Endodermal cell (in vitro differentiated cells): ENCODE data around the gene CCDC9. TPM values are rescaled to one million over a fixed set of nuclear protein-coding genes. Genes with fewer than 3 reads are reported as not detected.

ENCODE experiments used
- DNase-seq: peaks from one replicate; pipeline ENCODE4 v3.0.0-alpha.2; 2017
- H3K27ac ChIP-seq: 2 replicates; pipeline ENCODE4 v1.5.1; 2013; ENCODE audit warnings: mild to moderate bottlenecking, low read depth, low read length, moderate library complexity
- H3K27me3 ChIP-seq: 2 replicates; pipeline ENCODE4 v1.6.1; 2013; ENCODE audit warnings: mild to moderate bottlenecking, low read length, moderate library complexity; ENCODE audit not compliant: insufficient read depth, control insufficient read depth, poor library complexity, severe bottlenecking
- H3K36me3 ChIP-seq: 2 replicates; pipeline ENCODE4 v1.7.0; 2013; ENCODE audit warnings: mild to moderate bottlenecking, low read length, moderate library complexity; ENCODE audit not compliant: control insufficient read depth, insufficient read depth
- H3K4me1 ChIP-seq: one replicate; pipeline ENCODE4 v1.7.0; 2013; ENCODE audit warnings: low read length; ENCODE audit not compliant: control insufficient read depth, insufficient read depth
- H3K4me3 ChIP-seq: 2 replicates; pipeline ENCODE4 v1.5.1; 2013; ENCODE audit warnings: mild to moderate bottlenecking, low read length, moderate library complexity
- H3K9ac ChIP-seq: 2 replicates; pipeline ENCODE4 v1.6.1; 2013; ENCODE audit warnings: mild to moderate bottlenecking, low read length, moderate library complexity; ENCODE audit not compliant: poor library complexity, severe bottlenecking; ENCODE audit errors: extremely low read depth
- H3K9me3 ChIP-seq: 2 replicates; pipeline ENCODE4 v1.6.1; 2013; ENCODE audit warnings: mild to moderate bottlenecking, low read length, moderate library complexity; ENCODE audit not compliant: control insufficient read depth
- H3K27ac Mint-ChIP-seq: 2 replicates; pipeline ENCODE4 v1.8.0; 2020; ENCODE audit warnings: mixed read lengths
- H3K27me3 Mint-ChIP-seq: 2 replicates; pipeline ENCODE4 v1.8.0; 2021; ENCODE audit warnings: mild to moderate bottlenecking, mixed read lengths; ENCODE audit not compliant: insufficient read depth
- H3K36me3 Mint-ChIP-seq: 2 replicates; pipeline ENCODE4 v1.8.0; 2020; ENCODE audit warnings: low read depth, mixed read lengths
- H3K4me1 Mint-ChIP-seq: 2 replicates; pipeline ENCODE4 v1.8.0; 2020; ENCODE audit warnings: mixed read lengths
- H3K4me3 Mint-ChIP-seq: 2 replicates; pipeline ENCODE4 v1.8.0; 2020; ENCODE audit warnings: mild to moderate bottlenecking, moderate library complexity, mixed read lengths
- H3K9me3 Mint-ChIP-seq: 2 replicates; pipeline ENCODE4 v1.8.0; 2020; ENCODE audit warnings: mild to moderate bottlenecking, mixed read lengths
- CTCF ChIP-seq: fragments of 200-600 bp; sonication (generic); conservative IDR thresholded peaks from 2 replicates; pipeline ENCODE4 v1.5.0; 2021; ENCODE audit warnings: antibody characterized with exemption, mild to moderate bottlenecking
- WGBS, 2 experiments: methylation state at CpG; one replicate each; pipeline versions ENCODE4 v1.1.5 to v1.1.7; 2013; ENCODE audit warnings: missing lambda C conversion rate in 2 of 2, mixed read lengths in 1 of 2; ENCODE audit not compliant: insufficient coverage in 1 of 2, insufficient read length in 1 of 2; 5-methylcytosine and 5-hydroxymethylcytosine counted together
- total RNA-seq, 2 donors: library from RNA; stranded (reverse); fragmentation: NEBNext Ultra II Directional in 1 of 2; extraction: Animal tissue kit (Norgen Biotek cat#: 25700) in 1 of 2; gene quantifications; 2 replicates in 1 of 2; 3 replicates in 1 of 2; pipeline ENCODE4 v1.2.1, GENCODE V29; 2021

The CCDC9 gene
- total RNA-seq, 2 donors from 2014 or later: 33.8 to 46.2 TPM

DNA sequence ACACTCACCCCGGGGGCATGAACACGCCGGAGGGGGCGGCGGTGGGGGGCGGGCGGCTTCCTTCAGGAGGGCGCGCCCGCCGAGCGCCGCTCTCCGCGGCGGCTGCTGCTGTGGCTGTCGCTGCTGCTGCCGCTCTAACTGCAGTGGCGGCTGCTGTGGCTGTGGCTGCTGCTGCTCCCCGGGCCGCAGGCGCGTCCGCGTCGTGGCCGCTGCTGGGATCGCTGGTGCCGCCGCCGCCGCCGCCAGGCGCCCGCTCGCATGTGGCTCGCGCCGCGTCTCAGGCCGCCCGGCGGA is 25.5 kb upstream of the CCDC9 start, which contains the start of gene BBC3:
BBC3 (minus strand) TSS at position 279 of the 294 bp plus-strand sequence. CDS start 2,768 bp downstream, outside the sequence.
- Mint-ChIP-seq H3K4me3 (no peak within 1 kb of the TSS), H3K27ac (peak within 1 kb of the TSS; percentile 84), H3K27me3 (peaks cover 7% of the 10 kb centered on the region), H3K9me3 (no peaks in the 10 kb centered on the region), H3K36me3 (no peaks in the 10 kb centered on the region), H3K4me1 (peaks cover 9% of the 10 kb centered on the region)
- DNase-seq: no peak
- TF ChIP-seq CTCF: no peak
- Histone ChIP-seq H3K4me3 (peak within 1 kb of the TSS; percentile 95), H3K27ac (peak within 1 kb of the TSS; percentile 80), H3K4me1 (peaks cover 12% of the 10 kb centered on the region), H3K27me3 (no peaks in the 10 kb centered on the region), H3K9ac (peak within 1 kb of the TSS; percentile 83), H3K9me3 (no peaks in the 10 kb centered on the region), H3K36me3 (no peaks in the 10 kb centered on the region)
- WGBS, 2 experiments: 0% methylated on average over 25 to 43 of the region's 43 CpGs

DNA sequence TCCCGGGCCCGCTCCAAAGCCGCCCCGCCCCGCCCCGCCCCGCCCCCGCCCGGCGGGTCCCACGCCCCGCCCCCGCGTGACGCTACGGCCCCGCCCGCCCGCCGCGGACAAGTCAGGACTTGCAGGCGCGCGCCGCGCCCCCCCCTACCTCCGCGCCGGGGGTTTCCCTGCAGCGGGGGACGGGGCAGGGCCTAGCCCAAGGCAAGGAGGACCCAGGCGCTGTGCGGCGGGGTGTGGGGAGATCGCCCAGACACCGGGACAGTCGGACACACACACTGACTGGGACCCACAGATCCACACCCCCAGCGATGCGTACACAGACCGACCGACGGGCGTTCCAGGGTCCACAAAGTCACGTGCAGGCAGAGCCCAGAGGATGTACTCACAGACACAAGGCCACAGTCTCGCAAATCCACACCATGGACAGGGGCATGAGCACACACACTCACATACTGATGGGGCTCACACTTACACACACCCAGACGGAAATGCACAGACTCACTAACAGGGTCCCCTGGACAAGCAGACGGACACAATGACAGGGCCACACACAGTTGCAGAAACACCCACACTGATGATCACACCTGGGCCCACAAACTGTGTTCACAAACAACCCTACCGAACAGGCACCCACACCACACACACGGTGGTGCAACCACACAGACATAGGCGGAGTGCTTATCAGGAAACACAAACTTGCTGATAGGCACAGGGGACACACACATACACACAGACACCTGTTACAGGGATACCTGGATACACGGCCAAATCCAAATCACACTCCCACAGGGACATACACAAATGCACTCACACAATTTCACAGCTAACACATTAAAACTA is 24.9 kb upstream of the CCDC9 start:
- no peaks in the 10 kb centered on the region for H3K36me3 Mint-ChIP-seq
- H3K4me3 ChIP-seq: peak overlapping the region; percentile 78
- peak overlapping the region; percentile 56 for H3K9ac ChIP-seq
- H3K27ac Mint-ChIP-seq: peak overlapping the region; percentile 84
- H3K4me1 ChIP-seq: peaks cover 12% of the 10 kb centered on the region
- H3K27ac ChIP-seq: peak overlapping the region; percentile 79
- H3K27me3 Mint-ChIP-seq: peaks cover 11% of the 10 kb centered on the region
- H3K36me3 ChIP-seq: no peaks in the 10 kb centered on the region
- H3K4me1 Mint-ChIP-seq: peaks cover 9% of the 10 kb centered on the region
- no peak for TF ChIP-seq CTCF
- H3K27me3 ChIP-seq: no peaks in the 10 kb centered on the region
- WGBS, 2 experiments: 13 to 14% methylated on average over 12 to 50 of the region's 51 CpGs
- H3K4me3 Mint-ChIP-seq: no peak overlapping the region
- H3K9me3 ChIP-seq: no peaks in the 10 kb centered on the region
- peak; percentile 95 for DNase-seq
- H3K9me3 Mint-ChIP-seq: no peaks in the 10 kb centered on the region

- Histone ChIP-seq H3K36me3 (no peaks in the 10 kb centered on the region), H3K27ac (no peak overlapping the region), H3K9ac (no peak overlapping the region), H3K9me3 (no peaks in the 10 kb centered on the region), H3K4me1 (peaks cover 5% of the 10 kb centered on the region), H3K4me3 (no peak overlapping the region), H3K27me3 (no peaks in the 10 kb centered on the region)
- TF ChIP-seq CTCF: no peak
- H3K4me3 Mint-ChIP-seq: no peak overlapping the region
- peak overlapping the region; percentile 27 for H3K27ac Mint-ChIP-seq
- no peaks in the 10 kb centered on the region for H3K36me3 Mint-ChIP-seq
- no peaks in the 10 kb centered on the region for H3K9me3 Mint-ChIP-seq
- WGBS, 2 experiments: 84 to 85% methylated on average over 10 to 16 of the region's 16 CpGs
- peaks cover 6% of the 10 kb centered on the region for H3K4me1 Mint-ChIP-seq
- H3K27me3 Mint-ChIP-seq: peaks cover 11% of the 10 kb centered on the region
- peak; percentile 42 for DNase-seq
Observed at GRCh38 chr19:47232422-47233211, 23.7 kb upstream of the CCDC9 start.
